22Rv1 (cell line): ENCODE measurements around the gene DRICH1.

Experiments used
- ZFX ChIP-seq: fragments of 450-650 bp; IDR thresholded peaks from 2 replicates; pipeline ENCODE4 v1.6.1; 2017; ENCODE audit warnings: antibody characterized with exemption, borderline replicate concordance
- TF ChIP-seq, protein P1 (sequence below): fragments of 450-650 bp; IDR thresholded peaks from 2 replicates; pipeline ENCODE4 v1.5.1; 2017; ENCODE audit warnings: mild to moderate bottlenecking

DNA sequence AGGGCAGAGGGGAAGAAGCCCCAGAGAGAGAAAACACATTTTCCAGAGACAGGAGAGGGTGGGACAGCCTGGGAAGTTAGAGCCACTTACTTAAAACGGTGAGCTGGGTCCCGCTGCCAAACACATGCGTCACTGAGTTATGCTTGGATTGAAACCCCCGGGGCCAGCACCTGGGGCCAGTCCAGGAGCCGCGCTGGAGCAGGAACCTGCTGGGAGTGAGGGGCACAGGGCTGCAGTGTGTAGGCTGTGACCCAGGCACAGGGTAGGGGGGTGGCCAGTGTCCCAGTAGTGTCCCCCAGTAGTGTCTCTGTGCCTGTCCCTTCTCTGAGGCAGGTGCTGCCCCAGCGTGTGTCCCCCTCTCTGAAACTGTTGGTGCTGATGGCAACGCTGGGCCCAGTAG is 57.2 kb downstream of the DRICH1 start:
- TF ChIP-seq, protein P1, sequence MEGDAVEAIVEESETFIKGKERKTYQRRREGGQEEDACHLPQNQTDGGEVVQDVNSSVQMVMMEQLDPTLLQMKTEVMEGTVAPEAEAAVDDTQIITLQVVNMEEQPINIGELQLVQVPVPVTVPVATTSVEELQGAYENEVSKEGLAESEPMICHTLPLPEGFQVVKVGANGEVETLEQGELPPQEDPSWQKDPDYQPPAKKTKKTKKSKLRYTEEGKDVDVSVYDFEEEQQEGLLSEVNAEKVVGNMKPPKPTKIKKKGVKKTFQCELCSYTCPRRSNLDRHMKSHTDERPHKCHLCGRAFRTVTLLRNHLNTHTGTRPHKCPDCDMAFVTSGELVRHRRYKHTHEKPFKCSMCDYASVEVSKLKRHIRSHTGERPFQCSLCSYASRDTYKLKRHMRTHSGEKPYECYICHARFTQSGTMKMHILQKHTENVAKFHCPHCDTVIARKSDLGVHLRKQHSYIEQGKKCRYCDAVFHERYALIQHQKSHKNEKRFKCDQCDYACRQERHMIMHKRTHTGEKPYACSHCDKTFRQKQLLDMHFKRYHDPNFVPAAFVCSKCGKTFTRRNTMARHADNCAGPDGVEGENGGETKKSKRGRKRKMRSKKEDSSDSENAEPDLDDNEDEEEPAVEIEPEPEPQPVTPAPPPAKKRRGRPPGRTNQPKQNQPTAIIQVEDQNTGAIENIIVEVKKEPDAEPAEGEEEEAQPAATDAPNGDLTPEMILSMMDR = no peak
- TF ChIP-seq ZFX = no peak
